Mammary epithelial cell (primary cell): ENCODE results near the gene DOK3.

Experiments used
- EZH2 ChIP-seq: IDR thresholded peaks from 2 replicates; pipeline ENCODE4 v1.6.1; 2012; ENCODE audit warnings: low read length, inconsistent platforms, borderline replicate concordance
- TF ChIP-seq, protein P1 (sequence below), 2 donors: IDR thresholded peaks in 1 of 2; conservative IDR thresholded peaks in 1 of 2; 2 replicates each; pipeline ENCODE4 v1.5.1; 2011 to 2012; ENCODE audit warnings: inconsistent platforms in 2 of 2, low read length in 2 of 2, mild to moderate bottlenecking in 2 of 2, control low read depth in 1 of 2, low read depth in 1 of 2; ENCODE audit not compliant: insufficient read depth in 1 of 2; ENCODE audit errors: extremely low read depth in 1 of 2

- TF ChIP-seq, protein P1, sequence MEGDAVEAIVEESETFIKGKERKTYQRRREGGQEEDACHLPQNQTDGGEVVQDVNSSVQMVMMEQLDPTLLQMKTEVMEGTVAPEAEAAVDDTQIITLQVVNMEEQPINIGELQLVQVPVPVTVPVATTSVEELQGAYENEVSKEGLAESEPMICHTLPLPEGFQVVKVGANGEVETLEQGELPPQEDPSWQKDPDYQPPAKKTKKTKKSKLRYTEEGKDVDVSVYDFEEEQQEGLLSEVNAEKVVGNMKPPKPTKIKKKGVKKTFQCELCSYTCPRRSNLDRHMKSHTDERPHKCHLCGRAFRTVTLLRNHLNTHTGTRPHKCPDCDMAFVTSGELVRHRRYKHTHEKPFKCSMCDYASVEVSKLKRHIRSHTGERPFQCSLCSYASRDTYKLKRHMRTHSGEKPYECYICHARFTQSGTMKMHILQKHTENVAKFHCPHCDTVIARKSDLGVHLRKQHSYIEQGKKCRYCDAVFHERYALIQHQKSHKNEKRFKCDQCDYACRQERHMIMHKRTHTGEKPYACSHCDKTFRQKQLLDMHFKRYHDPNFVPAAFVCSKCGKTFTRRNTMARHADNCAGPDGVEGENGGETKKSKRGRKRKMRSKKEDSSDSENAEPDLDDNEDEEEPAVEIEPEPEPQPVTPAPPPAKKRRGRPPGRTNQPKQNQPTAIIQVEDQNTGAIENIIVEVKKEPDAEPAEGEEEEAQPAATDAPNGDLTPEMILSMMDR (conservative IDR thresholded peaks at IDR 0.05 in 1 of 2, IDR thresholded peaks at IDR 0.05 in 1 of 2; ENCODE audit: extremely low read depth in 1 of 2, insufficient read depth in 1 of 2, low read depth in 1 of 2, low read length in 2 of 2), result no peak
- TF ChIP-seq EZH2, result no peak
These were observed 28.0 kb upstream of the DOK3 start for GRCh38 chr5:177537389-177538361.
